GM13977 (cell line): ENCODE data around the gene AKAP6.

Experiments used
- DNase-seq: peaks from one replicate; pipeline ENCODE4 v3.0.0; 2012; ENCODE audit warnings: low spot score
- CTCF ChIP-seq: IDR thresholded peaks from 2 replicates; pipeline ENCODE4 v1.5.1; 2012; ENCODE audit warnings: mild to moderate bottlenecking, control low read depth; ENCODE audit not compliant: insufficient read depth; ENCODE audit errors: extremely low read depth, missing control alignments
- in situ Hi-C: fragments of 300-500 bp; cut with MboI; formaldehyde crosslinking; loops from one replicate; pipeline ENCODE4 v1.12.0; 2022; ENCODE audit warnings: low sequenced_read_pairs, low pct_unique_long_range_greater_than_20kb, mixed read lengths, inconsistent platforms; ENCODE audit not compliant: unreplicated experiment

Gene AKAP6

GRCh38 chr14:32883188-32883587, 554.1 kb downstream of the AKAP6 start:
- DNase-seq = no peak
- in situ Hi-C loops = no loop called here
- no peak for TF ChIP-seq CTCF
